ENCODE data around the gene SSH2.

The SSH2 gene

GRCh38 chr17:29585080-29585751, 344.8 kb downstream of the SSH2 start:
- H3K27ac ChIP-seq: peak overlapping the region; percentile 13 to 82
- TF ChIP-seq CTCF (IDR thresholded peaks at IDR 0.05): no peak
- peak overlapping the region; percentile 55 for H3K4me3 ChIP-seq
- DNase-seq (ENCODE audit: low spot score): no peak

GRCh38 chr17:29584452-29585079, 345.5 kb downstream of the SSH2 start:
- peak overlapping the region; percentile 55 for H3K4me3 ChIP-seq
- no peak for DNase-seq (ENCODE audit: low spot score)

DNA sequence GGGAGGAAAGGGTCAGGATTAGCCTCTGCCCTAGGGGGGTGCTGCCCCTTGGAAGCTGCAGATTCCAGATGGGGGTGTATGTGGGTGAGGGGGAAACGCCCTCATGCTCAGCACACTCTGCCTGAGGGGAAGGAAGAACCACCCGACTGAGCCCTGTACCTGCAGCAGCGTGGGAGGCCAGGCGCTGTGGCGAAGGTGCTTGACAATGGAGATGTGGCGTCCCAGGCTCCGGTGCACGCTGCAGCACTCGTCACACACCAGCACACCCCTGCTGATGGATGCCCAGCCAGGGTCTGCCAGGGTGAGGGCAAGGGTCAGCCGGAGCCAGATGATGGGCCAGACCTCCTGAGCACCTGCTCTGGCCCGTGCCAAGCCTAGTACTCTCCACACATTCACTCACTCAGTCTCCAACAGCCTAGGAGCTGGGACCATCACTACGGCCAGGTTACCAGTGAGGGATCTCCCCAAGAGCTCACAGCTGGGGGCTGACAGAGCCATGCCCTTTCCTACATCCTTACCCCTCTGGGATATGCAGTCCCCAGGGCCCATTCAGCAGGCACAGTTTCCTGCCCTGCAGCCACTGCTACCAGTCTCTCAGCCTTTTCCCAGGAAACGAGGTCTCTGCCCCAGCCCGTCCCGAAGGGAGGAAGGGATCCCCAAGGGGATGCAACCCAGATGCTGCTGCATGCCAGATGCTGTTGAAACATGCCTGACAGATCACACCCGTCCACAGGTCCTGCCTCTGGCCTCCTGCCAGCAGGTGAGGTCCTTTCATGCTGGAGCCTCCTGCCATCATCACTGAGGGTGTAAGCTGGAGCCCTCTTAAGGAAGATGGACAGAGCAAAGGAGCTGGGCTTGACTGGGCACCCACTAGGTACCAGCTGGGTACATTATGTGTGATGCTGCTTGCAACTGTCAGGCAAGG, 346.4 kb downstream of the SSH2 start:
- no peak for TF ChIP-seq CTCF (IDR thresholded peaks at IDR 0.05)
- Histone ChIP-seq H3K27ac (peak overlapping the region in 1 of 2 donors; percentile 82), H3K4me3 (peak overlapping the region; percentile 3)
- DNase-seq (ENCODE audit: low spot score): no peak

More at GRCh38 chr17:29584452-29585079, 345.5 kb downstream of the SSH2 start:
- peak overlapping the region in 1 of 2 donors; percentile 82 for H3K27ac ChIP-seq
- no peak for TF ChIP-seq CTCF (IDR thresholded peaks at IDR 0.05)

DNA sequence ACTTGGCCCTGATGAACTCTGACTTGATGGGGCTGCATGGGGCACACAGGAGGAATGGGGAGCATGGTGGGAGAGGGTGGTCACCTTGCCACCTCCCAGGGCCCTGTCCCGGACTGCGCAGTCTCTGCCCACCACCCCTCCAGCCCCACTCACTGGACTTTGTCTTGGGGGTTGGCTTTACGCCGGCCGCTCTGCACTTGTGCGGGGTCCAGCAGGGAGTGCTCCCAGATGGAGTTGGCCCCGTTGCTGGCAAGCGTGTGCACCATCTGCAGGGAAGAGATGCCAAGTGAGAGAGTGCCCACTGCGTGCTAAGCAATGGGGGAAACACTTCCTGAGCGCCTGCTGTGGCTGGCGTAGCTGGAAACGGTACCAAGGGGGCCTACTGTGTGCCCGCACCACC, 347.3 kb downstream of the SSH2 start:
- Histone ChIP-seq H3K27ac (no peak overlapping the region), H3K4me3 (no peak overlapping the region)
- no peak for DNase-seq (ENCODE audit: low spot score)

GRCh38 chr17:29582254-29582765, 347.7 kb downstream of the SSH2 start:
- no peak overlapping the region for H3K4me3 ChIP-seq
- TF ChIP-seq CTCF (IDR thresholded peaks at IDR 0.05): no peak
- DNase-seq (ENCODE audit: low spot score): no peak
- no peak overlapping the region for H3K27ac ChIP-seq

More for the DNA sequence above, 347.3 kb downstream of the SSH2 start:
- TF ChIP-seq CTCF (IDR thresholded peaks at IDR 0.05): no peak

GRCh38 chr17:29581583-29582253, 348.3 kb downstream of the SSH2 start:
- TF ChIP-seq CTCF (IDR thresholded peaks at IDR 0.05): no peak
- Histone ChIP-seq H3K4me3 (no peak overlapping the region), H3K27ac (no peak overlapping the region)
- no peak for DNase-seq (ENCODE audit: low spot score)

Measured in coronary artery (tissue), 2 donors.